K562 (cell line): ENCODE measurements around the gene LTB4R2. TPM values are rescaled to one million over a fixed set of nuclear protein-coding genes. Genes with fewer than 3 reads are reported as not detected.
A peak's percentile ranks its signal among the peaks of the same experiment; 100 is the strongest.

ENCODE experiments used
- CBFA2T2 ChIP-seq: fragments of 450-650 bp; conservative IDR thresholded peaks from 2 replicates; pipeline ENCODE4 v1.6.1; 2017; ENCODE audit warnings: mild to moderate bottlenecking
- DPF2 ChIP-seq: fragments of 450-650 bp; IDR thresholded peaks from 2 replicates; pipeline ENCODE4 v1.6.1; 2016
- FOXP1 ChIP-seq: sonication (generic); formaldehyde crosslinking; IDR thresholded peaks from 2 replicates; pipeline ENCODE4 v1.8.0; 2022; ENCODE audit warnings: mild to moderate bottlenecking, missing genetic modification reagents
- GTF2E2 ChIP-seq: fragments of 200-800 bp; sonication (Bioruptor generic); IDR thresholded peaks from 2 replicates; pipeline ENCODE4 v1.6.1; 2016; ENCODE audit warnings: missing genetic modification characterization, missing compliant biosample characterization
- HMG20B ChIP-seq: fragments of 250-450 bp; sonication (Bioruptor Pico); IDR thresholded peaks from 2 replicates; pipeline ENCODE4 v1.5.0; 2021; ENCODE audit warnings: mild to moderate bottlenecking
- POLR2G ChIP-seq: fragments of 200-400 bp; formaldehyde crosslinking; IDR thresholded peaks from 2 replicates; pipeline ENCODE4 v1.6.1; 2017; ENCODE audit warnings: low read depth, mild to moderate bottlenecking, antibody characterized with exemption, low read length, moderate library complexity
- RBM22 ChIP-seq: fragments of 200-400 bp; formaldehyde crosslinking; IDR thresholded peaks from 2 replicates; pipeline ENCODE4 v1.6.1; 2018; ENCODE audit warnings: low read length, low read depth; ENCODE audit not compliant: poor library complexity, severe bottlenecking
- RCOR1 ChIP-seq, 2 experiments: IDR thresholded peaks; 2 replicates each; pipeline ENCODE4 v1.6.1; 2012; ENCODE audit warnings: low read depth in 2 of 2, low read length in 2 of 2, borderline replicate concordance in 1 of 2, improper control_type of control experiment in 1 of 2
- SIX5 ChIP-seq, 2 experiments: IDR thresholded peaks; 2 replicates each; pipeline ENCODE4 v1.6.1; 2011; ENCODE audit warnings: low read length in 2 of 2, borderline replicate concordance in 1 of 2, low read depth in 1 of 2, mild to moderate bottlenecking in 1 of 2, moderate library complexity in 1 of 2; ENCODE audit not compliant: insufficient read depth in 1 of 2
- SMARCC2 ChIP-seq: fragments of 450-650 bp; IDR thresholded peaks from 2 replicates; pipeline ENCODE4 v1.6.1; 2017; ENCODE audit warnings: antibody characterized with exemption, moderate library complexity, mild to moderate bottlenecking, low read depth
- ZC3H8 ChIP-seq: fragments of 450-650 bp; IDR thresholded peaks from 2 replicates; pipeline ENCODE4 v1.6.1; 2017
- ZNF584 ChIP-seq: fragments of 200-800 bp; sonication (Bioruptor generic); IDR thresholded peaks from 2 replicates; pipeline ENCODE4 v1.6.1; 2016; ENCODE audit warnings: low read depth, mild to moderate bottlenecking, missing genetic modification characterization, missing compliant biosample characterization
- polyA plus RNA-seq, 8 experiments: library from polyadenylated mRNA; depleted of rRNA in 4 of 8; stranded (reverse) in 5 of 8; unstranded in 3 of 8; fragments of >200 nt; fragmentation: Nextera tagmentation in 2 of 8; fragmentation: Illumina TruSeq in 1 of 8; extraction: Ambion mirVana in 2 of 8; extraction: Trizol in 1 of 8; gene quantifications; 2 replicates each; pipeline versions ENCODE4 v1.2.1 to v1.2.3, GENCODE V29; 2011 to 2014; ENCODE audit warnings: inconsistent platforms in 1 of 8, missing spikeins in 1 of 8
- total RNA-seq, 7 experiments: library from RNA; depleted of rRNA in 6 of 7; stranded (reverse); fragments of >200 nt in 6 of 7; fragmentation: Illumina TruSeq in 2 of 7; extraction: Trizol in 2 of 7; gene quantifications; 2 replicates each; pipeline versions ENCODE4 v1.2.1 to v1.2.3, GENCODE V29; 2011 to 2021; ENCODE audit warnings: low replicate concordance in 1 of 7
- TF ChIP-seq, protein P1 (sequence below): sonication (generic); formaldehyde crosslinking; IDR thresholded peaks from 2 replicates; pipeline ENCODE4 v1.8.0; 2022; ENCODE audit warnings: missing genetic modification reagents, mild to moderate bottlenecking, borderline replicate concordance
- TF ChIP-seq, protein P2 (sequence below): fragments of 450-650 bp; IDR thresholded peaks from 2 replicates; pipeline ENCODE4 v1.6.1; 2016; ENCODE audit warnings: missing biosample characterization, missing genetic modification characterization
- TF ChIP-seq, protein P3 (sequence below), 2 experiments: fragments of 200-800 bp in 1 of 2; sonication (Bioruptor generic) in 1 of 2; sonication (generic) in 1 of 2; formaldehyde crosslinking in 1 of 2; IDR thresholded peaks in 1 of 2; conservative IDR thresholded peaks in 1 of 2; 2 replicates each; pipeline versions ENCODE4 v1.5.0 to v1.6.1; 2016 to 2020; ENCODE audit warnings: missing compliant biosample characterization in 1 of 2, missing genetic modification characterization in 1 of 2, missing genetic modification reagents in 1 of 2
- TF ChIP-seq, protein P4 (sequence below): sonication (generic); formaldehyde crosslinking; IDR thresholded peaks from 2 replicates; pipeline ENCODE4 v1.9.0; 2022; ENCODE audit warnings: mild to moderate bottlenecking, missing genetic modification reagents
- TF ChIP-seq, protein P5 (sequence below): fragments of 450-650 bp; IDR thresholded peaks from 2 replicates; pipeline ENCODE4 v1.6.1; 2018; ENCODE audit not compliant: partially characterized antibody

LTB4R2 gene
- total and polyA plus RNA-seq, 9 of the 15 experiments (the other 6 are each of a cell fraction or from before 2014, with no cell fraction given) = 0.03 to 11.6 (median 2.8) TPM; not detected in 1

DNA sequence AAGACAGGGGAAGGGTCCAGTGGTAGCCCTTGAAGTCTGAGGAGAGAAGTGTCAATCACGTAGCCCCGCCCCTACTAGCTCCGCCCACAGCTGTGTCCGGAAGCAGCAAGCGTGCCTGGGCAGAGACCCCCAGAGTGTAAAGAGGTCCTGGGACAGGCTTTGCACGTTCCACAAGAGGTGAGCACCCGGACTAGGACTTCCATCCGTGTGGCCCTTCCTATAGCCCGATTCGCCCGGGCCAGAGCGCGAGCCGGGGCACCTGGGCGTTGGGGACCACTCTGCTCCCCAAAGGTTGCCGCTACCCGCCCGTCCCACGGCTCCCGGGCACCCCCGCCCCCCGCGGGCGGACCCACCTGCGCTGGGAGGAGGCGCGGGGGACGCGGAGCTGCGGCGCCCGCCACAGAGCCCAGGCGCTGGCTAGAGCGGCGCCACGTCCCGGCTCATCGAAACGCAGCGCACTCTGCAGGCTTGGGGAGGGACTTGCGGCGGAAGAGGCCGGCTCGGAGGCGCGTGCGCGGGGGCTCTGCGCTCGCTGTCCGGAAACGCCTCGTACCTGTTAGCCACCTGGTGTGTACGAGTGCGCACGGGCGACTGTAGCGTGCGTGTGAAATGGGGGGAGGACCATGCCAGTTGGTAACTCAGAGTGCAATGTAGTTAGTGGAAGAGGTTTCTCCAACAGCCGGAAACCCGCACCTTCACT lies 38.7 kb upstream of the LTB4R2 start, which contains the start of gene RABGGTA (continued):
- peak in 1 of 2 experiments; percentile 63; a peak in 2 of 4 replicates for TF ChIP-seq RCOR1 (IDR thresholded peaks at IDR 0.05; ENCODE audit: borderline replicate concordance in 1 of 2, low read depth in 2 of 2, low read length in 2 of 2)
- peak; percentile 94 for TF ChIP-seq POLR2G
- no peak for TF ChIP-seq ZC3H8
- peak in 1 of 2 experiments; percentile 19; a peak in 1 of 4 replicates for TF ChIP-seq SIX5 (IDR thresholded peaks at IDR 0.05; ENCODE audit: borderline replicate concordance in 1 of 2, insufficient read depth in 1 of 2, low read depth in 1 of 2, low read length in 2 of 2)
- TF ChIP-seq, protein P1, sequence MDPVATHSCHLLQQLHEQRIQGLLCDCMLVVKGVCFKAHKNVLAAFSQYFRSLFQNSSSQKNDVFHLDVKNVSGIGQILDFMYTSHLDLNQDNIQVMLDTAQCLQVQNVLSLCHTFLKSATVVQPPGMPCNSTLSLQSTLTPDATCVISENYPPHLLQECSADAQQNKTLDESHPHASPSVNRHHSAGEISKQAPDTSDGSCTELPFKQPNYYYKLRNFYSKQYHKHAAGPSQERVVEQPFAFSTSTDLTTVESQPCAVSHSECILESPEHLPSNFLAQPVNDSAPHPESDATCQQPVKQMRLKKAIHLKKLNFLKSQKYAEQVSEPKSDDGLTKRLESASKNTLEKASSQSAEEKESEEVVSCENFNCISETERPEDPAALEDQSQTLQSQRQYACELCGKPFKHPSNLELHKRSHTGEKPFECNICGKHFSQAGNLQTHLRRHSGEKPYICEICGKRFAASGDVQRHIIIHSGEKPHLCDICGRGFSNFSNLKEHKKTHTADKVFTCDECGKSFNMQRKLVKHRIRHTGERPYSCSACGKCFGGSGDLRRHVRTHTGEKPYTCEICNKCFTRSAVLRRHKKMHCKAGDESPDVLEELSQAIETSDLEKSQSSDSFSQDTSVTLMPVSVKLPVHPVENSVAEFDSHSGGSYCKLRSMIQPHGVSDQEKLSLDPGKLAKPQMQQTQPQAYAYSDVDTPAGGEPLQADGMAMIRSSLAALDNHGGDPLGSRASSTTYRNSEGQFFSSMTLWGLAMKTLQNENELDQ (CRISPR knock-in tag) = no peak
- TF ChIP-seq SMARCC2 = no peak
- TF ChIP-seq, protein P2, sequence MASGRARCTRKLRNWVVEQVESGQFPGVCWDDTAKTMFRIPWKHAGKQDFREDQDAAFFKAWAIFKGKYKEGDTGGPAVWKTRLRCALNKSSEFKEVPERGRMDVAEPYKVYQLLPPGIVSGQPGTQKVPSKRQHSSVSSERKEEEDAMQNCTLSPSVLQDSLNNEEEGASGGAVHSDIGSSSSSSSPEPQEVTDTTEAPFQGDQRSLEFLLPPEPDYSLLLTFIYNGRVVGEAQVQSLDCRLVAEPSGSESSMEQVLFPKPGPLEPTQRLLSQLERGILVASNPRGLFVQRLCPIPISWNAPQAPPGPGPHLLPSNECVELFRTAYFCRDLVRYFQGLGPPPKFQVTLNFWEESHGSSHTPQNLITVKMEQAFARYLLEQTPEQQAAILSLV (tag) = no peak
- TF ChIP-seq DPF2 = no peak
- TF ChIP-seq GTF2E2 (tag) = no peak
- TF ChIP-seq RBM22 = no peak
- TF ChIP-seq, protein P3, sequence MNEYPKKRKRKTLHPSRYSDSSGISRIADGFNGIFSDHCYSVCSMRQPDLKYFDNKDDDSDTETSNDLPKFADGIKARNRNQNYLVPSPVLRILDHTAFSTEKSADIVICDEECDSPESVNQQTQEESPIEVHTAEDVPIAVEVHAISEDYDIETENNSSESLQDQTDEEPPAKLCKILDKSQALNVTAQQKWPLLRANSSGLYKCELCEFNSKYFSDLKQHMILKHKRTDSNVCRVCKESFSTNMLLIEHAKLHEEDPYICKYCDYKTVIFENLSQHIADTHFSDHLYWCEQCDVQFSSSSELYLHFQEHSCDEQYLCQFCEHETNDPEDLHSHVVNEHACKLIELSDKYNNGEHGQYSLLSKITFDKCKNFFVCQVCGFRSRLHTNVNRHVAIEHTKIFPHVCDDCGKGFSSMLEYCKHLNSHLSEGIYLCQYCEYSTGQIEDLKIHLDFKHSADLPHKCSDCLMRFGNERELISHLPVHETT (CRISPR knock-in tag; conservative IDR thresholded peaks at IDR 0.05 in 1 of 2, IDR thresholded peaks at IDR 0.05 in 1 of 2) = peak in 1 of 2 experiments; percentile 62; a peak in 1 of 4 replicates
- TF ChIP-seq CBFA2T2 = no peak
- TF ChIP-seq, protein P4, sequence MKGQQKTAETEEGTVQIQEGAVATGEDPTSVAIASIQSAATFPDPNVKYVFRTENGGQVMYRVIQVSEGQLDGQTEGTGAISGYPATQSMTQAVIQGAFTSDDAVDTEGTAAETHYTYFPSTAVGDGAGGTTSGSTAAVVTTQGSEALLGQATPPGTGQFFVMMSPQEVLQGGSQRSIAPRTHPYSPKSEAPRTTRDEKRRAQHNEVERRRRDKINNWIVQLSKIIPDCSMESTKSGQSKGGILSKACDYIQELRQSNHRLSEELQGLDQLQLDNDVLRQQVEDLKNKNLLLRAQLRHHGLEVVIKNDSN = no peak
- TF ChIP-seq HMG20B (CRISPR knock-in tag) = no peak
- TF ChIP-seq FOXP1 (CRISPR knock-in tag) = no peak
- no peak for TF ChIP-seq ZNF584
- TF ChIP-seq, protein P5, sequence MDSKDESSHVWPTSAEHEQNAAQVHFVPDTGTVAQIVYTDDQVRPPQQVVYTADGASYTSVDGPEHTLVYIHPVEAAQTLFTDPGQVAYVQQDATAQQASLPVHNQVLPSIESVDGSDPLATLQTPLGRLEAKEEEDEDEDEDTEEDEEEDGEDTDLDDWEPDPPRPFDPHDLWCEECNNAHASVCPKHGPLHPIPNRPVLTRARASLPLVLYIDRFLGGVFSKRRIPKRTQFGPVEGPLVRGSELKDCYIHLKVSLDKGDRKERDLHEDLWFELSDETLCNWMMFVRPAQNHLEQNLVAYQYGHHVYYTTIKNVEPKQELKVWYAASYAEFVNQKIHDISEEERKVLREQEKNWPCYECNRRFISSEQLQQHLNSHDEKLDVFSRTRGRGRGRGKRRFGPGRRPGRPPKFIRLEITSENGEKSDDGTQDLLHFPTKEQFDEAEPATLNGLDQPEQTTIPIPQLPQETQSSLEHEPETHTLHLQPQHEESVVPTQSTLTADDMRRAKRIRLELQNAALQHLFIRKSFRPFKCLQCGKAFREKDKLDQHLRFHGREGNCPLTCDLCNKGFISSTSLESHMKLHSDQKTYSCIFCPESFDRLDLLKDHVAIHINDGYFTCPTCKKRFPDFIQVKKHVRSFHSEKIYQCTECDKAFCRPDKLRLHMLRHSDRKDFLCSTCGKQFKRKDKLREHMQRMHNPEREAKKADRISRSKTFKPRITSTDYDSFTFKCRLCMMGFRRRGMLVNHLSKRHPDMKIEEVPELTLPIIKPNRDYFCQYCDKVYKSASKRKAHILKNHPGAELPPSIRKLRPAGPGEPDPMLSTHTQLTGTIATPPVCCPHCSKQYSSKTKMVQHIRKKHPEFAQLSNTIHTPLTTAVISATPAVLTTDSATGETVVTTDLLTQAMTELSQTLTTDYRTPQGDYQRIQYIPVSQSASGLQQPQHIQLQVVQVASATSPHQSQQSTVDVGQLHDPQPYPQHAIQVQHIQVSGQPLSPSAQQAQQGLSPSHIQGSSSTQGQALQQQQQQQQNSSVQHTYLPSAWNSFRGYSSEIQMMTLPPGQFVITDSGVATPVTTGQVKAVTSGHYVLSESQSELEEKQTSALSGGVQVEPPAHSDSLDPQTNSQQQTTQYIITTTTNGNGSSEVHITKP = no peak
